GM23338 (cell line): ENCODE measurements around the gene SLC22A25. TPM values are rescaled to one million over a fixed set of nuclear protein-coding genes. Genes with fewer than 3 reads are reported as not detected.

Experiments
- ATAC-seq: fragments of 200-7000 bp; cut with Tn5 transposase; 3 replicates; pipeline ENCODE4 v1.9.1; 2020
- DNase-seq: peaks from one replicate; pipeline ENCODE4 v3.0.0-alpha.2; 2015; ENCODE audit warnings: low spot score
- H2AFZ ChIP-seq: fragments of 200-600 bp; sonication (generic); 2 replicates; pipeline ENCODE4 v1.8.0; 2016; ENCODE audit warnings: antibody characterized with exemption, mild to moderate bottlenecking, moderate library complexity
- H3F3A ChIP-seq: fragments of 200-600 bp; sonication (generic); replicated peaks from 2 replicates; pipeline ENCODE4 v1.8.0; 2017; ENCODE audit warnings: antibody characterized with exemption, mixed run types, low read depth
- H3K27ac ChIP-seq: fragments of 200-600 bp; sonication (generic); 2 replicates; pipeline ENCODE4 v1.6.1; 2016; ENCODE audit warnings: low read depth
- H3K27me3 ChIP-seq: fragments of 200-600 bp; sonication (generic); 2 replicates; pipeline ENCODE4 v1.8.0; 2016; ENCODE audit warnings: mild to moderate bottlenecking, mixed run types, moderate library complexity; ENCODE audit not compliant: insufficient read depth
- H3K36me3 ChIP-seq: fragments of 200-600 bp; sonication (generic); 2 replicates; pipeline ENCODE4 v1.8.0; 2016; ENCODE audit warnings: mild to moderate bottlenecking; ENCODE audit not compliant: insufficient read depth
- H3K4me1 ChIP-seq: fragments of 200-600 bp; sonication (generic); 2 replicates; pipeline ENCODE4 v1.8.0; 2016; ENCODE audit warnings: mild to moderate bottlenecking, moderate library complexity; ENCODE audit not compliant: insufficient read depth
- H3K4me2 ChIP-seq: fragments of 200-600 bp; sonication (generic); 2 replicates; pipeline ENCODE4 v1.7.1; 2017; ENCODE audit warnings: mixed run types
- H3K4me3 ChIP-seq: fragments of 200-600 bp; sonication (generic); 2 replicates; pipeline ENCODE4 v1.6.1; 2016; ENCODE audit warnings: mixed run types
- H3K79me2 ChIP-seq: fragments of 200-600 bp; sonication (generic); replicated peaks from 2 replicates; pipeline ENCODE4 v1.8.0; 2017; ENCODE audit warnings: mild to moderate bottlenecking; ENCODE audit not compliant: insufficient read depth
- H3K9me2 ChIP-seq: fragments of 200-600 bp; sonication (generic); 2 replicates; pipeline ENCODE4 v1.8.0; 2017; ENCODE audit not compliant: insufficient read depth
- H4K20me1 ChIP-seq: fragments of 200-600 bp; sonication (generic); replicated peaks from 2 replicates; pipeline ENCODE4 v1.8.0; 2017; ENCODE audit warnings: mild to moderate bottlenecking; ENCODE audit not compliant: insufficient read depth
- H3K27ac Mint-ChIP-seq: 2 replicates; pipeline ENCODE4 v1.8.0; 2020; ENCODE audit warnings: inconsistent platforms, mild to moderate bottlenecking, moderate library complexity, mixed read lengths
- H3K27me3 Mint-ChIP-seq: 3 replicates; pipeline ENCODE4 v1.8.0; 2022; ENCODE audit warnings: low read depth, mild to moderate bottlenecking, moderate library complexity, mixed read lengths, inconsistent platforms; ENCODE audit not compliant: insufficient read depth, poor library complexity
- H3K36me3 Mint-ChIP-seq: 3 replicates; pipeline ENCODE4 v1.8.0; 2021; ENCODE audit warnings: low read depth, mild to moderate bottlenecking, inconsistent platforms, moderate library complexity, mixed read lengths
- H3K4me1 Mint-ChIP-seq: 3 replicates; pipeline ENCODE4 v1.8.0; 2020; ENCODE audit warnings: mild to moderate bottlenecking, inconsistent platforms, mixed read lengths
- H3K4me3 Mint-ChIP-seq: 3 replicates; pipeline ENCODE4 v1.8.0; 2021; ENCODE audit warnings: moderate library complexity, mild to moderate bottlenecking, inconsistent platforms, mixed read lengths
- H3K9me3 Mint-ChIP-seq: 3 replicates; pipeline ENCODE4 v1.8.0; 2020; ENCODE audit warnings: moderate library complexity, mild to moderate bottlenecking, inconsistent platforms, mixed read lengths
- CREB1 ChIP-seq: fragments of 250-450 bp; sonication (Bioruptor Pico); IDR thresholded peaks from 2 replicates; pipeline ENCODE4 v1.5.0; 2020; ENCODE audit warnings: low read depth, mild to moderate bottlenecking, moderate library complexity
- EZH2 ChIP-seq: fragments of 200-600 bp; sonication (generic); IDR thresholded peaks from one replicate; pipeline ENCODE4 v1.8.0; 2017; ENCODE audit warnings: antibody characterized with exemption, mild to moderate bottlenecking, low read depth; ENCODE audit not compliant: unreplicated experiment
- NANOG ChIP-seq: IDR thresholded peaks from 2 replicates; pipeline ENCODE4 v1.6.1; 2016; ENCODE audit warnings: antibody characterized with exemption, borderline replicate concordance
- POLR2AphosphoS5 ChIP-seq: IDR thresholded peaks from 2 replicates; pipeline ENCODE4 v1.6.1; 2016; ENCODE audit warnings: antibody characterized with exemption, low read depth
- REST ChIP-seq: IDR thresholded peaks from one replicate; pipeline ENCODE4 v1.6.1; 2018; ENCODE audit warnings: antibody characterized with exemption; ENCODE audit not compliant: unreplicated experiment
- STAT1 ChIP-seq: IDR thresholded peaks from one replicate; pipeline ENCODE4 v1.6.1; 2016; ENCODE audit warnings: antibody characterized with exemption; ENCODE audit not compliant: unreplicated experiment
- ZNF114 ChIP-seq: fragments of 250-450 bp; sonication (Bioruptor Pico); IDR thresholded peaks from 2 replicates; pipeline ENCODE4 v1.5.0; 2020; ENCODE audit warnings: mild to moderate bottlenecking, moderate library complexity
- ZNF462 ChIP-seq: fragments of 250-450 bp; sonication (Bioruptor Pico); IDR thresholded peaks from 2 replicates; pipeline ENCODE4 v1.5.0; 2020; ENCODE audit warnings: mild to moderate bottlenecking, moderate library complexity
- polyA plus RNA-seq: library from polyadenylated mRNA; unstranded; fragments of >200 nt; fragmentation: Nextera tagmentation; extraction: Ambion mirVana; gene quantifications from 2 replicates; pipeline ENCODE4 v1.2.1, GENCODE V29; 2016
- total RNA-seq: library from RNA; depleted of rRNA; stranded (reverse); fragments of >200 nt; shearing (Covaris generic); gene quantifications from 2 replicates; pipeline ENCODE4 v1.2.3, GENCODE V29; 2014
- TF ChIP-seq, protein P1 (sequence below), 2 experiments: fragments of 200-600 bp in 1 of 2; sonication (generic) in 1 of 2; conservative IDR thresholded peaks; 2 replicates each; pipeline versions ENCODE4 v1.5.1 to v1.6.1; 2016 to 2017; ENCODE audit warnings: antibody characterized with exemption in 2 of 2, low read depth in 2 of 2, mild to moderate bottlenecking in 2 of 2, moderate library complexity in 1 of 2

SLC22A25 gene
- total and polyA plus RNA-seq, 2 experiments from 2014 or later, result not detected

- peaks cover under 1% of the 10 kb centered on the region; the same call in 1 of the 3 replicates for H3K9me3 Mint-ChIP-seq
- H3K79me2 ChIP-seq, result no peaks in the 10 kb centered on the region
- DNase-seq (no peak), ATAC-seq (no peak)
- no peak overlapping the region for H3K4me2 ChIP-seq
- no peaks in the 10 kb centered on the region for H3K4me1 Mint-ChIP-seq
- H2AFZ ChIP-seq, result no peak overlapping the region
- no peak overlapping the region for H3K4me3 Mint-ChIP-seq
- H4K20me1 ChIP-seq, result no peaks in the 10 kb centered on the region
- no peaks in the 10 kb centered on the region for H3K36me3 ChIP-seq
- no peaks in the 10 kb centered on the region for H3K36me3 Mint-ChIP-seq
- TF ChIP-seq, protein P1, sequence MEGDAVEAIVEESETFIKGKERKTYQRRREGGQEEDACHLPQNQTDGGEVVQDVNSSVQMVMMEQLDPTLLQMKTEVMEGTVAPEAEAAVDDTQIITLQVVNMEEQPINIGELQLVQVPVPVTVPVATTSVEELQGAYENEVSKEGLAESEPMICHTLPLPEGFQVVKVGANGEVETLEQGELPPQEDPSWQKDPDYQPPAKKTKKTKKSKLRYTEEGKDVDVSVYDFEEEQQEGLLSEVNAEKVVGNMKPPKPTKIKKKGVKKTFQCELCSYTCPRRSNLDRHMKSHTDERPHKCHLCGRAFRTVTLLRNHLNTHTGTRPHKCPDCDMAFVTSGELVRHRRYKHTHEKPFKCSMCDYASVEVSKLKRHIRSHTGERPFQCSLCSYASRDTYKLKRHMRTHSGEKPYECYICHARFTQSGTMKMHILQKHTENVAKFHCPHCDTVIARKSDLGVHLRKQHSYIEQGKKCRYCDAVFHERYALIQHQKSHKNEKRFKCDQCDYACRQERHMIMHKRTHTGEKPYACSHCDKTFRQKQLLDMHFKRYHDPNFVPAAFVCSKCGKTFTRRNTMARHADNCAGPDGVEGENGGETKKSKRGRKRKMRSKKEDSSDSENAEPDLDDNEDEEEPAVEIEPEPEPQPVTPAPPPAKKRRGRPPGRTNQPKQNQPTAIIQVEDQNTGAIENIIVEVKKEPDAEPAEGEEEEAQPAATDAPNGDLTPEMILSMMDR (conservative IDR thresholded peaks at IDR 0.05; ENCODE audit: low read depth in 2 of 2), result no peak
- TF ChIP-seq EZH2 (no peak), CREB1 (CRISPR knock-in tag) (no peak), POLR2AphosphoS5 (no peak), ZNF462 (CRISPR knock-in tag) (no peak), NANOG (no peak), REST (no peak), STAT1 (no peak), ZNF114 (CRISPR knock-in tag) (no peak)
- no peak overlapping the region for H3K4me3 ChIP-seq
- no peaks in the 10 kb centered on the region for H3K4me1 ChIP-seq
- no peaks in the 10 kb centered on the region for H3K27me3 ChIP-seq
- no peak overlapping the region for H3K27ac Mint-ChIP-seq
- no peaks in the 10 kb centered on the region for H3K9me2 ChIP-seq
- no peaks in the 10 kb centered on the region for H3F3A ChIP-seq
- no peak overlapping the region for H3K27ac ChIP-seq
- H3K27me3 Mint-ChIP-seq, result peaks cover 6% of the 10 kb centered on the region
Observed at GRCh38 chr11:63214093-63214492, 29.3 kb downstream of the SLC22A25 start.
